GM23338 (cell line): ENCODE data around the gene CNGA4. TPM values are rescaled to one million over a fixed set of nuclear protein-coding genes. Genes with fewer than 3 reads are reported as not detected.

Experiments used
- ATAC-seq: fragments of 200-7000 bp; cut with Tn5 transposase; 3 replicates; pipeline ENCODE4 v1.9.1; 2020
- DNase-seq: peaks from one replicate; pipeline ENCODE4 v3.0.0-alpha.2; 2015; ENCODE audit warnings: low spot score
- H2AFZ ChIP-seq: fragments of 200-600 bp; sonication (generic); 2 replicates; pipeline ENCODE4 v1.8.0; 2016; ENCODE audit warnings: antibody characterized with exemption, mild to moderate bottlenecking, moderate library complexity
- H3F3A ChIP-seq: fragments of 200-600 bp; sonication (generic); replicated peaks from 2 replicates; pipeline ENCODE4 v1.8.0; 2017; ENCODE audit warnings: antibody characterized with exemption, mixed run types, low read depth
- H3K27ac ChIP-seq: fragments of 200-600 bp; sonication (generic); 2 replicates; pipeline ENCODE4 v1.6.1; 2016; ENCODE audit warnings: low read depth
- H3K27me3 ChIP-seq: fragments of 200-600 bp; sonication (generic); 2 replicates; pipeline ENCODE4 v1.8.0; 2016; ENCODE audit warnings: mild to moderate bottlenecking, mixed run types, moderate library complexity; ENCODE audit not compliant: insufficient read depth
- H3K36me3 ChIP-seq: fragments of 200-600 bp; sonication (generic); 2 replicates; pipeline ENCODE4 v1.8.0; 2016; ENCODE audit warnings: mild to moderate bottlenecking; ENCODE audit not compliant: insufficient read depth
- H3K4me1 ChIP-seq: fragments of 200-600 bp; sonication (generic); 2 replicates; pipeline ENCODE4 v1.8.0; 2016; ENCODE audit warnings: mild to moderate bottlenecking, moderate library complexity; ENCODE audit not compliant: insufficient read depth
- H3K4me2 ChIP-seq: fragments of 200-600 bp; sonication (generic); 2 replicates; pipeline ENCODE4 v1.7.1; 2017; ENCODE audit warnings: mixed run types
- H3K4me3 ChIP-seq: fragments of 200-600 bp; sonication (generic); 2 replicates; pipeline ENCODE4 v1.6.1; 2016; ENCODE audit warnings: mixed run types
- H3K79me2 ChIP-seq: fragments of 200-600 bp; sonication (generic); replicated peaks from 2 replicates; pipeline ENCODE4 v1.8.0; 2017; ENCODE audit warnings: mild to moderate bottlenecking; ENCODE audit not compliant: insufficient read depth
- H3K9me2 ChIP-seq: fragments of 200-600 bp; sonication (generic); 2 replicates; pipeline ENCODE4 v1.8.0; 2017; ENCODE audit not compliant: insufficient read depth
- H4K20me1 ChIP-seq: fragments of 200-600 bp; sonication (generic); replicated peaks from 2 replicates; pipeline ENCODE4 v1.8.0; 2017; ENCODE audit warnings: mild to moderate bottlenecking; ENCODE audit not compliant: insufficient read depth
- H3K27ac Mint-ChIP-seq: 2 replicates; pipeline ENCODE4 v1.8.0; 2020; ENCODE audit warnings: inconsistent platforms, mild to moderate bottlenecking, moderate library complexity, mixed read lengths
- H3K27me3 Mint-ChIP-seq: 3 replicates; pipeline ENCODE4 v1.8.0; 2022; ENCODE audit warnings: low read depth, mild to moderate bottlenecking, moderate library complexity, mixed read lengths, inconsistent platforms; ENCODE audit not compliant: insufficient read depth, poor library complexity
- H3K36me3 Mint-ChIP-seq: 3 replicates; pipeline ENCODE4 v1.8.0; 2021; ENCODE audit warnings: low read depth, mild to moderate bottlenecking, inconsistent platforms, moderate library complexity, mixed read lengths
- H3K4me1 Mint-ChIP-seq: 3 replicates; pipeline ENCODE4 v1.8.0; 2020; ENCODE audit warnings: mild to moderate bottlenecking, inconsistent platforms, mixed read lengths
- H3K4me3 Mint-ChIP-seq: 3 replicates; pipeline ENCODE4 v1.8.0; 2021; ENCODE audit warnings: moderate library complexity, mild to moderate bottlenecking, inconsistent platforms, mixed read lengths
- H3K9me3 Mint-ChIP-seq: 3 replicates; pipeline ENCODE4 v1.8.0; 2020; ENCODE audit warnings: moderate library complexity, mild to moderate bottlenecking, inconsistent platforms, mixed read lengths
- CREB1 ChIP-seq: fragments of 250-450 bp; sonication (Bioruptor Pico); IDR thresholded peaks from 2 replicates; pipeline ENCODE4 v1.5.0; 2020; ENCODE audit warnings: low read depth, mild to moderate bottlenecking, moderate library complexity
- CTCF ChIP-seq, 2 experiments: fragments of 200-600 bp in 1 of 2; sonication (generic) in 1 of 2; conservative IDR thresholded peaks; 2 replicates each; pipeline versions ENCODE4 v1.5.1 to v1.6.1; 2016 to 2017; ENCODE audit warnings: antibody characterized with exemption in 2 of 2, low read depth in 2 of 2, mild to moderate bottlenecking in 2 of 2, moderate library complexity in 1 of 2
- ETS1 ChIP-seq: IDR thresholded peaks from 2 replicates; pipeline ENCODE4 v1.6.1; 2016; ENCODE audit warnings: antibody characterized with exemption
- EZH2 ChIP-seq: fragments of 200-600 bp; sonication (generic); IDR thresholded peaks from one replicate; pipeline ENCODE4 v1.8.0; 2017; ENCODE audit warnings: antibody characterized with exemption, mild to moderate bottlenecking, low read depth; ENCODE audit not compliant: unreplicated experiment
- EZH2phosphoT487 ChIP-seq: fragments of 200-600 bp; sonication (generic); IDR thresholded peaks from one replicate; pipeline ENCODE4 v1.8.1; 2018; ENCODE audit warnings: antibody characterized with exemption; ENCODE audit not compliant: unreplicated experiment
- JUNB ChIP-seq: IDR thresholded peaks from one replicate; pipeline ENCODE4 v1.6.1; 2016; ENCODE audit warnings: antibody characterized with exemption; ENCODE audit not compliant: unreplicated experiment
- NANOG ChIP-seq: IDR thresholded peaks from 2 replicates; pipeline ENCODE4 v1.6.1; 2016; ENCODE audit warnings: antibody characterized with exemption, borderline replicate concordance
- POLR2AphosphoS5 ChIP-seq: IDR thresholded peaks from 2 replicates; pipeline ENCODE4 v1.6.1; 2016; ENCODE audit warnings: antibody characterized with exemption, low read depth
- STAT1 ChIP-seq: IDR thresholded peaks from one replicate; pipeline ENCODE4 v1.6.1; 2016; ENCODE audit warnings: antibody characterized with exemption; ENCODE audit not compliant: unreplicated experiment
- ZNF114 ChIP-seq: fragments of 250-450 bp; sonication (Bioruptor Pico); IDR thresholded peaks from 2 replicates; pipeline ENCODE4 v1.5.0; 2020; ENCODE audit warnings: mild to moderate bottlenecking, moderate library complexity
- ZNF331 ChIP-seq: fragments of 250-450 bp; sonication (Bioruptor Pico); IDR thresholded peaks from 2 replicates; pipeline ENCODE4 v1.5.0; 2020; ENCODE audit warnings: low read depth, mild to moderate bottlenecking, moderate library complexity
- polyA plus RNA-seq: library from polyadenylated mRNA; unstranded; fragments of >200 nt; fragmentation: Nextera tagmentation; extraction: Ambion mirVana; gene quantifications from 2 replicates; pipeline ENCODE4 v1.2.1, GENCODE V29; 2016
- total RNA-seq: library from RNA; depleted of rRNA; stranded (reverse); fragments of >200 nt; shearing (Covaris generic); gene quantifications from 2 replicates; pipeline ENCODE4 v1.2.3, GENCODE V29; 2014
- TF ChIP-seq, protein P1 (sequence below): IDR thresholded peaks from one replicate; pipeline ENCODE4 v1.6.1; 2018; ENCODE audit warnings: antibody characterized with exemption; ENCODE audit not compliant: unreplicated experiment
- TF ChIP-seq, protein P2 (sequence below): fragments of 250-450 bp; sonication (Bioruptor Pico); IDR thresholded peaks from 2 replicates; pipeline ENCODE4 v1.5.0; 2020; ENCODE audit warnings: mild to moderate bottlenecking, moderate library complexity

CNGA4 gene
- total and polyA plus RNA-seq, 2 experiments from 2014 or later = 0.15 TPM; not detected in 1

GRCh38 chr11:6237761-6238302, 1.1 kb upstream of the CNGA4 start:
- no peaks in the 10 kb centered on the region for H3K36me3 ChIP-seq
- H3K27me3 ChIP-seq = no peaks in the 10 kb centered on the region
- TF ChIP-seq, protein P1, sequence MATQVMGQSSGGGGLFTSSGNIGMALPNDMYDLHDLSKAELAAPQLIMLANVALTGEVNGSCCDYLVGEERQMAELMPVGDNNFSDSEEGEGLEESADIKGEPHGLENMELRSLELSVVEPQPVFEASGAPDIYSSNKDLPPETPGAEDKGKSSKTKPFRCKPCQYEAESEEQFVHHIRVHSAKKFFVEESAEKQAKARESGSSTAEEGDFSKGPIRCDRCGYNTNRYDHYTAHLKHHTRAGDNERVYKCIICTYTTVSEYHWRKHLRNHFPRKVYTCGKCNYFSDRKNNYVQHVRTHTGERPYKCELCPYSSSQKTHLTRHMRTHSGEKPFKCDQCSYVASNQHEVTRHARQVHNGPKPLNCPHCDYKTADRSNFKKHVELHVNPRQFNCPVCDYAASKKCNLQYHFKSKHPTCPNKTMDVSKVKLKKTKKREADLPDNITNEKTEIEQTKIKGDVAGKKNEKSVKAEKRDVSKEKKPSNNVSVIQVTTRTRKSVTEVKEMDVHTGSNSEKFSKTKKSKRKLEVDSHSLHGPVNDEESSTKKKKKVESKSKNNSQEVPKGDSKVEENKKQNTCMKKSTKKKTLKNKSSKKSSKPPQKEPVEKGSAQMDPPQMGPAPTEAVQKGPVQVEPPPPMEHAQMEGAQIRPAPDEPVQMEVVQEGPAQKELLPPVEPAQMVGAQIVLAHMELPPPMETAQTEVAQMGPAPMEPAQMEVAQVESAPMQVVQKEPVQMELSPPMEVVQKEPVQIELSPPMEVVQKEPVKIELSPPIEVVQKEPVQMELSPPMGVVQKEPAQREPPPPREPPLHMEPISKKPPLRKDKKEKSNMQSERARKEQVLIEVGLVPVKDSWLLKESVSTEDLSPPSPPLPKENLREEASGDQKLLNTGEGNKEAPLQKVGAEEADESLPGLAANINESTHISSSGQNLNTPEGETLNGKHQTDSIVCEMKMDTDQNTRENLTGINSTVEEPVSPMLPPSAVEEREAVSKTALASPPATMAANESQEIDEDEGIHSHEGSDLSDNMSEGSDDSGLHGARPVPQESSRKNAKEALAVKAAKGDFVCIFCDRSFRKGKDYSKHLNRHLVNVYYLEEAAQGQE = no peak
- TF ChIP-seq NANOG (no peak), ZNF114 (CRISPR knock-in tag) (no peak), POLR2AphosphoS5 (no peak), EZH2 (no peak), CTCF (conservative IDR thresholded peaks at IDR 0.05; ENCODE audit: low read depth in 2 of 2) (no peak), STAT1 (no peak), CREB1 (CRISPR knock-in tag) (no peak), JUNB (no peak), ETS1 (no peak), EZH2phosphoT487 (no peak), ZNF331 (CRISPR knock-in tag) (no peak)
- TF ChIP-seq, protein P2, sequence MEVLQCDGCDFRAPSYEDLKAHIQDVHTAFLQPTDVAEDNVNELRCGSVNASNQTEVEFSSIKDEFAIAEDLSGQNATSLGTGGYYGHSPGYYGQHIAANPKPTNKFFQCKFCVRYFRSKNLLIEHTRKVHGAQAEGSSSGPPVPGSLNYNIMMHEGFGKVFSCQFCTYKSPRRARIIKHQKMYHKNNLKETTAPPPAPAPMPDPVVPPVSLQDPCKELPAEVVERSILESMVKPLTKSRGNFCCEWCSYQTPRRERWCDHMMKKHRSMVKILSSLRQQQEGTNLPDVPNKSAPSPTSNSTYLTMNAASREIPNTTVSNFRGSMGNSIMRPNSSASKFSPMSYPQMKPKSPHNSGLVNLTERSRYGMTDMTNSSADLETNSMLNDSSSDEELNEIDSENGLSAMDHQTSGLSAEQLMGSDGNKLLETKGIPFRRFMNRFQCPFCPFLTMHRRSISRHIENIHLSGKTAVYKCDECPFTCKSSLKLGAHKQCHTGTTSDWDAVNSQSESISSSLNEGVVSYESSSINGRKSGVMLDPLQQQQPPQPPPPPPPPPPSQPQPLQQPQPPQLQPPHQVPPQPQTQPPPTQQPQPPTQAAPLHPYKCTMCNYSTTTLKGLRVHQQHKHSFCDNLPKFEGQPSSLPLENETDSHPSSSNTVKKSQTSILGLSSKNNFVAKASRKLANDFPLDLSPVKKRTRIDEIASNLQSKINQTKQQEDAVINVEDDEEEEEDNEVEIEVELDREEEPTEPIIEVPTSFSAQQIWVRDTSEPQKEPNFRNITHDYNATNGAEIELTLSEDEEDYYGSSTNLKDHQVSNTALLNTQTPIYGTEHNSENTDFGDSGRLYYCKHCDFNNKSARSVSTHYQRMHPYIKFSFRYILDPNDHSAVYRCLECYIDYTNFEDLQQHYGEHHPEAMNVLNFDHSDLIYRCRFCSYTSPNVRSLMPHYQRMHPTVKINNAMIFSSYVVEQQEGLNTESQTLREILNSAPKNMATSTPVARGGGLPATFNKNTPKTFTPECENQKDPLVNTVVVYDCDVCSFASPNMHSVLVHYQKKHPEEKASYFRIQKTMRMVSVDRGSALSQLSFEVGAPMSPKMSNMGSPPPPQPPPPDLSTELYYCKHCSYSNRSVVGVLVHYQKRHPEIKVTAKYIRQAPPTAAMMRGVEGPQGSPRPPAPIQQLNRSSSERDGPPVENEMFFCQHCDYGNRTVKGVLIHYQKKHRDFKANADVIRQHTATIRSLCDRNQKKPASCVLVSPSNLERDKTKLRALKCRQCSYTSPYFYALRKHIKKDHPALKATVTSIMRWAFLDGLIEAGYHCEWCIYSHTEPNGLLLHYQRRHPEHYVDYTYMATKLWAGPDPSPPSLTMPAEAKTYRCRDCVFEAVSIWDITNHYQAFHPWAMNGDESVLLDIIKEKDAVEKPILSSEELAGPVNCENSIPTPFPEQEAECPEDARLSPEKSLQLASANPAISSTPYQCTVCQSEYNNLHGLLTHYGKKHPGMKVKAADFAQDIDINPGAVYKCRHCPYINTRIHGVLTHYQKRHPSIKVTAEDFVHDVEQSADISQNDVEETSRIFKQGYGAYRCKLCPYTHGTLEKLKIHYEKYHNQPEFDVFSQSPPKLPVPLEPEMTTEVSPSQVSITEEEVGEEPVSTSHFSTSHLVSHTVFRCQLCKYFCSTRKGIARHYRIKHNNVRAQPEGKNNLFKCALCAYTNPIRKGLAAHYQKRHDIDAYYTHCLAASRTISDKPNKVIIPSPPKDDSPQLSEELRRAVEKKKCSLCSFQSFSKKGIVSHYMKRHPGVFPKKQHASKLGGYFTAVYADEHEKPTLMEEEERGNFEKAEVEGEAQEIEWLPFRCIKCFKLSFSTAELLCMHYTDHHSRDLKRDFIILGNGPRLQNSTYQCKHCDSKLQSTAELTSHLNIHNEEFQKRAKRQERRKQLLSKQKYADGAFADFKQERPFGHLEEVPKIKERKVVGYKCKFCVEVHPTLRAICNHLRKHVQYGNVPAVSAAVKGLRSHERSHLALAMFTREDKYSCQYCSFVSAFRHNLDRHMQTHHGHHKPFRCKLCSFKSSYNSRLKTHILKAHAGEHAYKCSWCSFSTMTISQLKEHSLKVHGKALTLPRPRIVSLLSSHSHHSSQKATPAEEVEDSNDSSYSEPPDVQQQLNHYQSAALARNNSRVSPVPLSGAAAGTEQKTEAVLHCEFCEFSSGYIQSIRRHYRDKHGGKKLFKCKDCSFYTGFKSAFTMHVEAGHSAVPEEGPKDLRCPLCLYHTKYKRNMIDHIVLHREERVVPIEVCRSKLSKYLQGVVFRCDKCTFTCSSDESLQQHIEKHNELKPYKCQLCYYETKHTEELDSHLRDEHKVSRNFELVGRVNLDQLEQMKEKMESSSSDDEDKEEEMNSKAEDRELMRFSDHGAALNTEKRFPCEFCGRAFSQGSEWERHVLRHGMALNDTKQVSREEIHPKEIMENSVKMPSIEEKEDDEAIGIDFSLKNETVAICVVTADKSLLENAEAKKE = no peak
- H3K27ac ChIP-seq = no peak overlapping the region
- no peak overlapping the region for H3K4me2 ChIP-seq
- peaks cover 7% of the 10 kb centered on the region for H3K27me3 Mint-ChIP-seq
- no peak overlapping the region for H3K27ac Mint-ChIP-seq
- peaks cover 3% of the 10 kb centered on the region; the same call in 1 of the 2 replicates for H3K4me1 ChIP-seq
- DNase-seq = no peak
- H3K79me2 ChIP-seq = peaks cover 12% of the 10 kb centered on the region
- peaks cover 11% of the 10 kb centered on the region for H4K20me1 ChIP-seq
- no peaks in the 10 kb centered on the region for H3F3A ChIP-seq
- peaks cover 8% of the 10 kb centered on the region for H3K4me1 Mint-ChIP-seq
- no peaks in the 10 kb centered on the region for H3K36me3 Mint-ChIP-seq
- H3K9me2 ChIP-seq = no peaks in the 10 kb centered on the region
- H2AFZ ChIP-seq = no peak overlapping the region
- no peak for ATAC-seq
- H3K4me3 Mint-ChIP-seq = no peak overlapping the region
- no peaks in the 10 kb centered on the region for H3K9me3 Mint-ChIP-seq
- no peak overlapping the region for H3K4me3 ChIP-seq
